ENCODE measurements around the gene HGS.
A peak's percentile ranks its signal among the peaks of the same experiment; 100 is the strongest.

DNA sequence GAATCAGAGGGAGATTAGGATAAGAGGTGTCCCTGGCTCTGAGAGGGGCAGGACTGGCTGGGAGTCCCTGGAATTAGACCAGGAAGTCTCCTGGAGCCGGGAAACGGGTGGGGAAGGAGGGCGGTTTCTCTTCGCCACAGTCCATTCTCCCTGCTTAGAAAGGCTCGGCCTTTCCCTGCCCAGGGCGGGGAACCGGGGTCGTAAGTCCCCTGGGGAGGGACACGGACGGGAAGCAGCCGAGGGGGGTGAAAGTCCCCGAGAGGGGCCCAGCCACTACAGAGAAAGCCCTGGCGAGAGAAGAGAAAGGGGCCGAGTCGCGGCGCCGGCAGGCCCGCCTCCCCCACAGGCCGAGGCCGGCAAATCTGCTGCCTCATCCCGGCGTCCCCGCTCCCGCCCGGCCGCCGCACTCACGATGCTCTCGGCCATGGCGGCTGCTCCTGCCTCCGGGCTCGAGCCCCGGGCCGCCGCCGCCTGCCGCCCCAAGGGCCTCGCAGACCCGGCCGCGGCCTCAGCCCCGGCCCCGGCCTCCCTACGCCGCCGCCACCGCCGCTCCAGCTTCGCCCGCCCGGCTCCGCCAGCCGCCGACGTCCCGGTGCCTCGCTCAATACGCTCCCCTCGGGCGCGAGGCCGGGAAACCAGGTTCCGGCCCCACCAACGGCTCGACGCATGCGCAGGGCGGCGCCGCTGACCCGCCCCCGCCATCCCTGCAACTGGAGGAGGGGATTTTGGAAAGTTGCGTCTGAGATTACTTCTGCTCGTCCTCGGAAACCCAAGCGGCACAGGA lies 47.1 kb upstream of the HGS start, which contains the start of the genes NPLOC4 and TSPAN10:
- TF ChIP-seq, protein P1, sequence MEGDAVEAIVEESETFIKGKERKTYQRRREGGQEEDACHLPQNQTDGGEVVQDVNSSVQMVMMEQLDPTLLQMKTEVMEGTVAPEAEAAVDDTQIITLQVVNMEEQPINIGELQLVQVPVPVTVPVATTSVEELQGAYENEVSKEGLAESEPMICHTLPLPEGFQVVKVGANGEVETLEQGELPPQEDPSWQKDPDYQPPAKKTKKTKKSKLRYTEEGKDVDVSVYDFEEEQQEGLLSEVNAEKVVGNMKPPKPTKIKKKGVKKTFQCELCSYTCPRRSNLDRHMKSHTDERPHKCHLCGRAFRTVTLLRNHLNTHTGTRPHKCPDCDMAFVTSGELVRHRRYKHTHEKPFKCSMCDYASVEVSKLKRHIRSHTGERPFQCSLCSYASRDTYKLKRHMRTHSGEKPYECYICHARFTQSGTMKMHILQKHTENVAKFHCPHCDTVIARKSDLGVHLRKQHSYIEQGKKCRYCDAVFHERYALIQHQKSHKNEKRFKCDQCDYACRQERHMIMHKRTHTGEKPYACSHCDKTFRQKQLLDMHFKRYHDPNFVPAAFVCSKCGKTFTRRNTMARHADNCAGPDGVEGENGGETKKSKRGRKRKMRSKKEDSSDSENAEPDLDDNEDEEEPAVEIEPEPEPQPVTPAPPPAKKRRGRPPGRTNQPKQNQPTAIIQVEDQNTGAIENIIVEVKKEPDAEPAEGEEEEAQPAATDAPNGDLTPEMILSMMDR (IDR thresholded peaks at IDR 0.05; ENCODE audit: extremely low read depth in 1 of 2, insufficient read depth in 1 of 2, low read depth in 1 of 2, low read length in 2 of 2) = no peak
- TF ChIP-seq EZH2 (IDR thresholded peaks at IDR 0.05; ENCODE audit: borderline replicate concordance, low read depth, low read length, severe bottlenecking) (no peak), POLR2A (IDR thresholded peaks at IDR 0.05; ENCODE audit: low read depth, low read length) (peak; percentile 81), POLR2AphosphoS5 (IDR thresholded peaks at IDR 0.05; ENCODE audit: insufficient read depth, low read depth, low read length) (peak; percentile 96), GATA2 (IDR thresholded peaks at IDR 0.05; ENCODE audit: insufficient read depth, insufficient read length, low read depth, low read length) (no peak), FOS (IDR thresholded peaks at IDR 0.05; ENCODE audit: borderline replicate concordance, insufficient read depth, low read length) (no peak), JUN (IDR thresholded peaks at IDR 0.05; ENCODE audit: borderline replicate concordance, insufficient read depth, insufficient read length, low read depth) (no peak), MYC (IDR thresholded peaks at IDR 0.05; ENCODE audit: low read depth, low read length) (no peak)
- TF ChIP-seq, protein P2, sequence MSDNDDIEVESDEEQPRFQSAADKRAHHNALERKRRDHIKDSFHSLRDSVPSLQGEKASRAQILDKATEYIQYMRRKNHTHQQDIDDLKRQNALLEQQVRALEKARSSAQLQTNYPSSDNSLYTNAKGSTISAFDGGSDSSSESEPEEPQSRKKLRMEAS (IDR thresholded peaks at IDR 0.05; ENCODE audit: insufficient read depth, insufficient read length) = peak; percentile 15

Data from endothelial cell of umbilical vein (primary cell).